ENCODE measurements around the gene BLNK.

BLNK gene

DNA sequence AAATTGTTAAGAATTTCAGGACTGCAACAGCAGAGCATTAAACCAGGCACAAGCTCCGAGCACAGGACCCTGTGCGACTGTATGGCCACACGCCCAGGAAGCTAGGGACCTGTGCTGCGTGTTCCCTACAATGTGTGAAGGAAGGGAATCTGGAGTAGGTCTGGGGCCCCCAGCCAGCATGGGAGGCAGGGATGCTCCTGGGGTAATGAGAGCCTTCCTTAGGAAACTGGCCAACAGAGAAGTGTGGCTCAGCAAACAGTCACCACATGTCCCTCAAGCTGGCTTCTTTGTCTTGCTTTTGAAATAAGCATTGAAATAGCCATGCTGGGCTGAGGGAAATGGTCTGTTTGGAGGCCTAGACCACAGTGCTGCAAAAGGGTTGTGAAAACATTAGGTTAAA lies 8.2 kb downstream of the BLNK start:
- TF ChIP-seq EZH2 (IDR thresholded peaks at IDR 0.05; ENCODE audit: borderline replicate concordance, low read depth, low read length, severe bottlenecking), result no peak
- no peak for TF ChIP-seq CTCF (IDR thresholded peaks at IDR 0.05; ENCODE audit: borderline replicate concordance, extremely low read depth, low read length, poor library complexity, severe bottlenecking)
- Histone ChIP-seq H3K4me2 (ENCODE audit: insufficient read depth, low read length) (no peak overlapping the region), H3K27ac (ENCODE audit: low read length) (no peak overlapping the region), H3K36me3 (ENCODE audit: insufficient read depth, low read length) (no peaks in the 10 kb centered on the region), H3K79me2 (ENCODE audit: insufficient read depth, low read length) (no peaks in the 10 kb centered on the region), H3K9me3 (ENCODE audit: insufficient read depth, low read length, severe bottlenecking) (no peaks in the 10 kb centered on the region), H4K20me1 (ENCODE audit: insufficient read depth, low read length) (no peaks in the 10 kb centered on the region), H3K4me3 (ENCODE audit: low read depth in 1 of 2, low read length in 2 of 2) (no peak overlapping the region), H3K4me1 (ENCODE audit: insufficient read depth, low read length) (no peaks in the 10 kb centered on the region), H2AFZ (ENCODE audit: low read depth, low read length) (0 out of 2 replicates have a peak overlapping the region, but pooled peaks have one; percentile 16), H3K27me3 (ENCODE audit: insufficient read depth, low read length, poor library complexity) (no peaks in the 10 kb centered on the region), H3K9ac (ENCODE audit: low read depth, low read length) (no peak overlapping the region)
- ATAC-seq (ENCODE audit: insufficient read depth, low read depth), result no peak
- DNase-seq, result no peak

DNA sequence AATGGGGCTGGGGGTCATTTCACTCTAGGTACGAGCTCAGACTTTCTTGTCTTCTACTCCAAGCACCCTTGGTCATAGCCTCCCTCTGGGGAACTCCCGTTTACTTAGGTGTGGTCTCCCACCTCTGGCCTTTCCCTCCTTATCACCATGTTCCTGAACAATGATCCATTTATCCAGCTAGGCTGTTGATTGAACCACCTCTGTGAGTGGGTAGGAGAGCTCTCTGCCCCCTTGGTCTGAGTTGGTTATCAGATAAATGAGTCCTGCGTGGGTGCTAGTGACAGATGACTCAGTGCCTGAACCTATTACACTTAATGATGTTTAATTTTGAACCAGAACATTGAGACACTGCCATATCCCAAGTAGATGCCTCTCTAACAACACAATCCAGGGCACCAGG lies 9.4 kb downstream of the BLNK start:
- H3K9me3 ChIP-seq (ENCODE audit: insufficient read depth, low read length, severe bottlenecking), result no peaks in the 10 kb centered on the region
- no peak for ATAC-seq (ENCODE audit: insufficient read depth, low read depth)
- no peaks in the 10 kb centered on the region for H3K36me3 ChIP-seq (ENCODE audit: insufficient read depth, low read length)
- no peaks in the 10 kb centered on the region for H3K79me2 ChIP-seq (ENCODE audit: insufficient read depth, low read length)
- no peak overlapping the region for H3K27ac ChIP-seq (ENCODE audit: low read length)
- no peak overlapping the region for H2AFZ ChIP-seq (ENCODE audit: low read depth, low read length)
- H4K20me1 ChIP-seq (ENCODE audit: insufficient read depth, low read length), result no peaks in the 10 kb centered on the region
- H3K4me3 ChIP-seq (ENCODE audit: low read depth in 1 of 2, low read length in 2 of 2), result no peak overlapping the region
- H3K9ac ChIP-seq (ENCODE audit: low read depth, low read length), result no peak overlapping the region
- TF ChIP-seq CTCF (IDR thresholded peaks at IDR 0.05; ENCODE audit: borderline replicate concordance, extremely low read depth, low read length, poor library complexity, severe bottlenecking), result no peak
- no peak for TF ChIP-seq EZH2 (IDR thresholded peaks at IDR 0.05; ENCODE audit: borderline replicate concordance, low read depth, low read length, severe bottlenecking)
- H3K27me3 ChIP-seq (ENCODE audit: insufficient read depth, low read length, poor library complexity), result no peaks in the 10 kb centered on the region
- no peaks in the 10 kb centered on the region for H3K4me1 ChIP-seq (ENCODE audit: insufficient read depth, low read length)
- DNase-seq, result no peak
- no peak overlapping the region for H3K4me2 ChIP-seq (ENCODE audit: insufficient read depth, low read length)

DNA sequence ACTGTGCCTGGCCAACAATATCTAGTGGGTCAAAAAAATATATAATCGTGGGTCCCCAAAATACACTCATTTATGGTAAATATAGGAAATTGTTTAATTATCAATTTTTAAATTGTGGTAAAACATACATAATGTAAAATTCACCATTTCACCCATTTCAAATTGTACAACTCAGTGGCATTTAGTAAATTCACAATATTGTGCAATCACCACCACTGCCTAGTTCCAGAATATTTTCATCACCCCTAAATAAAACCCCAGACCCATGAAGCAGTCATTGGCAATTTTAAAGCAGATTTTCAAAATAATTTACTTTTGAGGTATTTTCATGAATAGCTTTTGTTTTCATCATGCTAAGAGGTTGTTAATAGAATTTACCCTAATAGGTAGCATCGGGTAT lies 10.2 kb downstream of the BLNK start:
- no peaks in the 10 kb centered on the region for H3K9me3 ChIP-seq (ENCODE audit: insufficient read depth, low read length, severe bottlenecking)
- no peak overlapping the region for H3K4me2 ChIP-seq (ENCODE audit: insufficient read depth, low read length)
- no peaks in the 10 kb centered on the region for H3K27me3 ChIP-seq (ENCODE audit: insufficient read depth, low read length, poor library complexity)
- no peak overlapping the region for H3K27ac ChIP-seq (ENCODE audit: low read length)
- no peaks in the 10 kb centered on the region for H3K4me1 ChIP-seq (ENCODE audit: insufficient read depth, low read length)
- H3K9ac ChIP-seq (ENCODE audit: low read depth, low read length), result no peak overlapping the region
- no peaks in the 10 kb centered on the region for H3K79me2 ChIP-seq (ENCODE audit: insufficient read depth, low read length)
- ATAC-seq (ENCODE audit: insufficient read depth, low read depth) (no peak), DNase-seq (no peak)
- TF ChIP-seq EZH2 (IDR thresholded peaks at IDR 0.05; ENCODE audit: borderline replicate concordance, low read depth, low read length, severe bottlenecking) (no peak), CTCF (IDR thresholded peaks at IDR 0.05; ENCODE audit: borderline replicate concordance, extremely low read depth, low read length, poor library complexity, severe bottlenecking) (no peak)
- H3K36me3 ChIP-seq (ENCODE audit: insufficient read depth, low read length), result no peaks in the 10 kb centered on the region
- H4K20me1 ChIP-seq (ENCODE audit: insufficient read depth, low read length), result no peaks in the 10 kb centered on the region
- H2AFZ ChIP-seq (ENCODE audit: low read depth, low read length), result no peak overlapping the region
- H3K4me3 ChIP-seq (ENCODE audit: low read depth in 1 of 2, low read length in 2 of 2), result no peak overlapping the region

DNA sequence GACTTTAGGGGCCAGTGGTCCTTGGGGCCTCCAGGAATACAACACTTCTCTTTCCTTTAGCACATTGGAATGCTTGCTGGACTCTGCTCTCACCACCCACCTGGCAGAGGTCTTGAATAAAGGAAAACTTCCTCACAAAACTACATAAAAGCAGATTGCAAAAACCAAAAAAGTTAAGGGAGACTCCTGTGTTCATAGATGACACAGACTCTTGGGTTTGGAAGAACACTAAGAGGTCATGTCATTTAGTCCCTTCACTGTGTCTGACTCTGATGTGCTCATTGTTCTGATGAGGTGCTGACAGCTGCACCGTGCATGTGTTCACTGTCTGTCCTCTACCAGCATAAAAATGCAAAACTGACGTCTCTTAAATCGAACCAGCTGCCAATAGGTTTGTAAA lies 11.4 kb downstream of the BLNK start:
- Histone ChIP-seq H3K9ac (ENCODE audit: low read depth, low read length) (no peak overlapping the region), H3K4me3 (ENCODE audit: low read depth in 1 of 2, low read length in 2 of 2) (no peak overlapping the region), H3K36me3 (ENCODE audit: insufficient read depth, low read length) (no peaks in the 10 kb centered on the region), H3K4me2 (ENCODE audit: insufficient read depth, low read length) (no peak overlapping the region), H3K79me2 (ENCODE audit: insufficient read depth, low read length) (no peaks in the 10 kb centered on the region), H3K9me3 (ENCODE audit: insufficient read depth, low read length, severe bottlenecking) (no peaks in the 10 kb centered on the region), H3K27me3 (ENCODE audit: insufficient read depth, low read length, poor library complexity) (no peaks in the 10 kb centered on the region), H3K4me1 (ENCODE audit: insufficient read depth, low read length) (no peaks in the 10 kb centered on the region), H3K27ac (ENCODE audit: low read length) (no peak overlapping the region), H2AFZ (ENCODE audit: low read depth, low read length) (peak overlapping the region; percentile 26; the same call in 1 of the 2 replicates), H4K20me1 (ENCODE audit: insufficient read depth, low read length) (no peaks in the 10 kb centered on the region)
- TF ChIP-seq CTCF (IDR thresholded peaks at IDR 0.05; ENCODE audit: borderline replicate concordance, extremely low read depth, low read length, poor library complexity, severe bottlenecking), result no peak
- TF ChIP-seq EZH2 (IDR thresholded peaks at IDR 0.05; ENCODE audit: borderline replicate concordance, low read depth, low read length, severe bottlenecking), result no peak
- ATAC-seq (ENCODE audit: insufficient read depth, low read depth) (no peak), DNase-seq (no peak)

Measured in DND-41 (cell line).